NCI-H1930 (cell line): ENCODE results near the gene MAMDC4.
A peak's percentile ranks its signal among the peaks of the same experiment; 100 is the strongest.
"Not testable (repeated sequence)": the region's sequence is repeated elsewhere in the genome, so short reads cannot be mapped to it uniquely, and the experiment has no call there.

Experiments
- DNase-seq, 2 experiments: peaks; one replicate each; lab custom pipeline; 2025; lab: John Stamatoyannopoulos, UW

The MAMDC4 gene

DNA sequence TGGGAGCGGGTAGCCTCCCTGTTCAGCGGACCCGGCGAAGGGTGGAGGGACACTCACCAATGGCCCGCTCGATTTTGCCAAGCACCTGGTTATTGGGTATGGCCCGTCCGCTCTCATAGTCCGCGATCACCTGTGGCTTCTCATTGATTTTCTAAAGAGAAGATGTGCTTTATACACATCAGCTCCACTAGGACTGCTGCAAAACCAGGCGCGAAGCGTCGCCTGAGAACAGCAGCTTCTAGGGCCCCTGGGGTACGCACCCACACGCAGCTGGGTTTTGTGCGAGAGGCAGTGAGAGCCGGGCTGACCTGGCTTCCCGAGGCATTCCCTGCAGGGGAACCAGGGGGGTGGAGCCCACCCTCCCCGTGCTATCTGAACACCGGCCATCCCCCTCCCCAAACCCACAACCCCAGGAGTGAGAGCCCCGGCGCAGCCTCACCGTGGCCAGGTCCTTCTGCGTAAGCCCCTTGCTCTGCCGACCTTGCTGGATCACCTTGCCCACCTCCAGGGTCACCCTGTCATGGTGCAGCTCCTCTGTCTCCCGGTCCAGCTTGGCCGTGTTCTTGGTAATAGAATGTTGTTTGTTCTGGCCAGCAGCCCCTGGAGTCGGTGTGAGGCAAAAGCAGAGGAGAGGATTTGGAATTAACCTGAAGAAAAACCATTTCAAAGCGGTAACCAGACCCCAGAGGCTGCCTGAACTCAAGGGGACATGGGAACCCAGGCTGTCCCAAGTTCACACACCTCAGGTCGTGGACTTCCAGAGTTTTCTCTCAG is 10.9 kb downstream of the MAMDC4 start:
- DNase-seq = no peak

DNA sequence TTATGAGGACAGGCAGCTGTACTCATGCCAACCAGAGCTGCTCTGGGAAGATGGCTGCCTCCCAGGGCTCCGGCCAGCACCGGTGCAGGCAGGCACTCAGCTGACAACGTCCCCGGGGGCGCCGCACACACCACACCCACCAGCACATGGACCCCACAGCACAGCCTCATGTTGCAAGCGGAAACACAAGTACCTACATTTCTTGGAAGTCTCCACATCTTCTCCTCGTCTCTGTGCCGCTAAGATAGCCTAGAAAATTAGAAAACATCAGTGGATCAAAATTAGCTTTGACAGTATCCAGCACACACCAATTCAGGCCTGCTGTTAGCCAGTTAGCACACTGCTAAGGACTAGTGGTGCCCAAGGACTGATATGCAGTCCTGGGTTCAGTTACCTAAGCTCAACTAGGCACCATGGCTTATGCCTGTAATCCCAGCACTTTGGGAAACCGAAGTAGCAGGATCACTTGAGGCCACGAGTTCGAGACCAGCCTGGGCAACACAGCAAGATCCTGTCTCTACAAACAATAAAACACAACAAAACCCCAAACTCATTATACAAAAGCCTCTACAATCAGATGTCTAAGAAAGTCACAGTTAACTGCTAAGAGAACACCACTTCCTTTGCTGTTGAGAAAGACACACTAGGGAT is 11.6 kb downstream of the MAMDC4 start:
- DNase-seq = no peak

DNA sequence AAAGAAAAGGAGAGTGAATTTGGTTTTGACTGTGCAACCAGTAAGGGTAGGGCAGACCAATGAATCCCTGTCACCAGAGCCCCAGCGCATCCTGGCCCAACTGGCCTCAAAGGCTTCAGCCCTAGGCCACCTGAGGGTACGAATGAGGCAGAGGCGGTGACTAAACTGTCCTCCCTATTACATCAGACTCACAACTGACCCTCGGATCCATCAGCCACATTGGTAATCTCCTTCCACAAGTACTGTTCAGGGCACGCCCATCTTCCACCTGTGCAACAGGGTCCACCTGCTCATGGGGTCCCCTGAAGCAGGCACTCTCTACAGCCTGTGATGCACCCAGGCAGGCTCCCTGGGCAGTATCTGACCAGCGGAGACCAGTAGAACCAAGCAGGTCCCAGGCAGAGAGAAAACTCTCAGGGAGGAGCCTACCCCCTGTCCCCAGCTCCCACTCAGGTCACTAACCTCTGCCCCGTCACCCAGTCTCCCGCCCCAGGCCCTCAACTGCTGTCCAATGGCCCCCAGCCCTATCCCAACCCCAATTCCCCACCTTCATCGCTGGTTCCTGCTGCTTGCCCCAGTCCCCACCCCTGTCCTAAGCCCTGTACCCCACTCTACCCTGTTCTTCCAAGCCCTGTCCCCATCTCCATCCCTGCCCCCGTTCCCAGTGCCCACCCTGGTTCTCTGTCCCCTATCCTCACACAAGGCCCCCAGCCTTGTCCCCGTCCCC is 13.1 kb downstream of the MAMDC4 start:
- no peak for DNase-seq

DNA sequence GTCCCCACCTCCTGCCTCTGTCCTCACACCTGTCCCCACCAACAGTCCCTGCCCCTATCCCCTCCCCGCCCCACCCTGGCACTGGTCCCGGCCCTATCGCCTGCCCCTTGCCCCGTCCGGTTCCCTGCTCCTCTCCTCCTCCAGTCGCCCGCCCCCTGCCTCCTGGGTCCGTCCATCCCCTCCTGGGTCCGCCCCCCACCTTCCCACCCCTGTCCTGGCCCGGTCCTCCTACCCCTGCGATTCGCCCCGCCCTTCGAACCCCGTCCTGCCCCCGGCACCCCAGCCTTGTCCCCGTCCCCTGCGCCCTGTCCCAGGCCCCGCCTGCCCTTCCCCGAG is 13.6 kb downstream of the MAMDC4 start:
- no peak for DNase-seq

DNA sequence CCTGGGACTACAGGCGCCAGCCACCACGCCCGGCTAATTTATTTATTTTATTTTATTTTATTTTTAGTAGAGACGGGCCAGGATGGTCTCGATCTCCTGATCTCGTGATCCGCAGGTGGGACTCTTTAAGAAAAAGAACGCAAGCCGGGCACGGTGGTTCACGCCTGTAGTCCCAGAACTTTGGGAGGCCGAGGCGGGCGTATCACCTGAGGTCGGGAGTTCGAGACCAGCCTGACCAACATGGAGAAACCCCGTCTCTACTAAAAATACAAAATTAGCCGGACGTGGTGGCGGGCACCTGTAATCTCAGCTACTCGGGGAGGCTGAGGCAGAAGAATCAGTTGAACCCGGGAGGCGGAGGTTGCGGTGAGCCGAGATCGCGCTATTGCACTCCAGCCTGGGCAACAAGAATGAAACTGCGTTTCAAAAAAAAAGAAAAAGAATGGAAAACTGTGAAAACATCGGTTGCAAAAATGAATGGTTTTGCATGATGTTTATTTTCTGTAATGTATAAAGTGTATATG is 14.8 kb downstream of the MAMDC4 start:
- DNase-seq = not testable (repeated sequence)

DNA sequence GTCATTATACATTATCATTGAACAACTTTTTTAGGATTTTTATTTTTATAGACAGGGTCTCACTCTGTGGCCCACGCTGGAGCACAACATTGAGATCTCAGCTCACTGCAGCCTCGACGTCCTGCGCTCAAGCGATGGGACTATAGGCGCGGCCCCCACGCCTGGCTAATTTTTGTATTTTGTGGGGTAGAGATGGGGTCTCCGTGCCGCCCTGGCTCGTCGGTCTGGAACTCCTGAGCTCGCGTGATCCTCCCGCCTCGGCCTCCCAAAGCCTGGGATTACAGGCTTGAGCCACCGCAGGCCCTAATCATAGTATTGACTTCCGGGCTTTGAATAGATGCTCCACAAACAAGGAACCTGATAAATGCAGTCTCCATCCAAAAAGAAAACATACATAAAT is 15.3 kb downstream of the MAMDC4 start:
- DNase-seq = no peak

DNA sequence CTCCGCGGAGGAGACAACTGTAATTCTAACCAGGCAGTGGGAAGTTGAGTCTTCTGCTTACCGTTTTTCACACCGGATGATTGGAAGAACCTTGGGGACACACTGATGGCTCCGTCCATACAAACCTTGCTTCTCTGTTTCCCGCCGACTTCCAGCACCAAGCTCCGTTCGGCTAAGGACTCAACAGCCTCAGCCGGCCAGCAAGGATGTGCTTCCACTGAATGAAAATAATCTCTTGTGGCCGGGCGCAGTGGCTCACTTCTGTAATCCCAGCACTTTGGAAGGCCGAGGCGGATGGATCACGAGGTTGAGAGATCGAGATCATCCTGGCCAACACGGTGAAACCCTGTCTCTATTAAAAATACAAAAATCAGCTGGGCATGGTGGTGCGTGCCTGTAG is 15.8 kb downstream of the MAMDC4 start:
- no peak for DNase-seq

DNA sequence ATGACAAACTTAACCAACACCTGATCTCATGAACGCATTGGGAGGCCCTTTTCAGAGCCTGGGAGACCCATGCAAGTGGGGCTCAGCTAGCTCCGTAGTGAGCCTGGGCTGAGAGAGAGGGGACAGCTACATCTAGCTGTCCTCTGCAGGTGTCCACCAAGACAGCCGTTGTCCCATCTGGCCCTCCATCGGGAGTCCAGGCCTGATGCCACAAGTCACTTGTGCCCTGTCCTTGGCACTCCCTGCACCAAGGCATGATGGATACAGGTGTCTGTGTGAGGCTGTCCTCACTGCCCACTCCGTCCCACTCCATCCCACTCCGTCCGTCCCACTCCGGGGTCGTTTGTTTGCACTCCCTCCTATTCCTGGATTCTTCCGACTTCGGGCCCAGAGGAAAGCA is 16.5 kb downstream of the MAMDC4 start:
- DNase-seq = no peak

DNA sequence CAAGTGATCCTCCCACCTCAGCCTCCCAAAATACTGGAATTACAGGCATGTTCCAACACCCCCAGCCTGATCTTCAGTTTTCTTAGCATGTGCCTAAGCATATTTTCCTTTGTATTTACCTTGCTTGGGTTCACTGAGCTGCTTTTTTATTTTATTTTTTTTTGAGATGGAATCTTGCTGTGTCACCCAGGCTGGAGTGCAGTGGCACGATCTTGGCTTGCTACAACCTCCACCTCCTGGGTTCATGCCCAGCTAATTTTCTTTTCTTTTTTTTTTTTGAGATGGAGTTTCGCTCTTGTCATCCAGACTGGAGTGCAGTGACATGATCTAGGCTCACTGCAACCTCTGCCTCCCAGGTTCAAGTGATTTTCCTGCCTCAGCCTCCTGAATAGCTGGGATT is 17.5 kb downstream of the MAMDC4 start:
- not testable (repeated sequence) for DNase-seq

DNA sequence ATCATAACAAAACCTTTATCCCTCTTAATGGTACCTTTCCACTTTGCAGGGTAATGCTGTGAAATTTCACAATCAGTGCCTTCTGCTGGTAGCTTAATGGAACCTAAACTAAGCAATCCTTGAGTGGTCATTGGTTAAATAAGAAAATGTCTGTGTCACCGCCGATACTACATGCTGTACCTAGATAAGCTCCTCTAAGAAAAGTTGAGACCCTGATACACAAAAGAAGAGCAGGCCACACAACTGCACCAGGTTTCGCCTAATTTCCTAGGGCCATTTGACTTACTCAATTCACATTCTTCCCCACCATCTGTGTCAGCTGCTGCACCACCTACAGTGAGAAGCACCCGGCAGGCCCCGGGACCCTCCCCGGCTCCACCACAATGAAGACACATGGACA is 23.0 kb downstream of the MAMDC4 start:
- DNase-seq = no peak

DNA sequence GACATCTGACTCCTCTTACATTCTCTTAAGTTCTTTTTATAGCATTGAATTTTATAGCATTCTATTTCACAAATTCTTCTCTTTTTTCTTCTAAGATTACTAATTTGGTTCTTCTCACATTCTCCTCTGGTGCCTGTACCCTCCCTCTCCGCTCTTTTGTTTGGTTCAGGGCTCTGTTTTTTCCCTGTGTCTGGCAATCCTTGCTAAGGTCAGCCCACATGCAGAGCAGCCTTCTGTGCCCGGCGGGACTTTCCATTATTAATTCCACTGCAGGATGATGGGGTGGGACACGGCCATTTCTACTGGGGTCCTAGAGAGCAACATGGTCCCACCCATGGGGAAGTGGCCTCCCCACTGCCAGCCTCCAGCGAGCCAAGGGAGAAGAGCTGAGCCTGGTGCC is 24.3 kb downstream of the MAMDC4 start:
- DNase-seq = no peak

DNA sequence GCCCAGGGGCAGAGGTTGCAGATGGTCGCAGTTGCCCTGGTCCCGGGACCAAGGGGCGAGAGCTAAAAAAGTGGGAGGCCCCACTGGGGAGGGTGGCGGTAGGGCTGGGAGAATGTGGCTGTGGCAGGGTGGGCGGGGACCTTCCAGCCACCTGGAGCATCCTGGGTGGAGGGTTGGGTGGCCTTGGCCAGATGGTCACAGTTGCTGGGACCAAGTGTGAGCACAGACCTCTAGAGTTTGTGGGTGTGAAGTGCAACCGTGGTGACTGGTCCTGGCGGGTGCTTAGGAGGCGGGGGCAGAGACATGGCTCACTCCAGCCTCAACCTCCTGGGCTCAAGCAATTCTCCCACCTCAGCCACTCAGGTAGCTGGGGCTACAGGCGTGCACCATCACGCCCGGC is 28.5 kb downstream of the MAMDC4 start:
- no peak for DNase-seq

DNA sequence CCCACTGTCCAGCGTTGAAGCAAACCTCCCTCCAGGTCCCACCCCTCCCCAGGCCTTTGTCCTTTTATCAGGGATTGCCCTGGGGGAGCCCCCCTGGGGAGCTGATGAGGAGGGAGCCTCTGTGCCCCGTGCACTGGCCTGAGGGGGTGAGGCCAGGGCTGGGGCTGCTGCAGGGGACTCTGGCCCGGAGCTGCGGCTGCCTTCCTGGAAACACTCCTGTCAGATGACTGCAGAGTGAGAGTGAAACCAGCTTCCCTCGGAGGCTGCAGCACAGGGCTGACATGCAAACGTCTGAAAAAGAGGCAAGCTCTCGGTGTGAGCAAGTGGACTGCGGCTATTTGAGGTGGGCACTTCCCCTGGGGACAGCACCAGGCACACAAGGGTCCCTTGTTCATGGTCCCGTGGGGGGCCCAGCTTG is 29.6 kb downstream of the MAMDC4 start:
- no peak for DNase-seq

DNA sequence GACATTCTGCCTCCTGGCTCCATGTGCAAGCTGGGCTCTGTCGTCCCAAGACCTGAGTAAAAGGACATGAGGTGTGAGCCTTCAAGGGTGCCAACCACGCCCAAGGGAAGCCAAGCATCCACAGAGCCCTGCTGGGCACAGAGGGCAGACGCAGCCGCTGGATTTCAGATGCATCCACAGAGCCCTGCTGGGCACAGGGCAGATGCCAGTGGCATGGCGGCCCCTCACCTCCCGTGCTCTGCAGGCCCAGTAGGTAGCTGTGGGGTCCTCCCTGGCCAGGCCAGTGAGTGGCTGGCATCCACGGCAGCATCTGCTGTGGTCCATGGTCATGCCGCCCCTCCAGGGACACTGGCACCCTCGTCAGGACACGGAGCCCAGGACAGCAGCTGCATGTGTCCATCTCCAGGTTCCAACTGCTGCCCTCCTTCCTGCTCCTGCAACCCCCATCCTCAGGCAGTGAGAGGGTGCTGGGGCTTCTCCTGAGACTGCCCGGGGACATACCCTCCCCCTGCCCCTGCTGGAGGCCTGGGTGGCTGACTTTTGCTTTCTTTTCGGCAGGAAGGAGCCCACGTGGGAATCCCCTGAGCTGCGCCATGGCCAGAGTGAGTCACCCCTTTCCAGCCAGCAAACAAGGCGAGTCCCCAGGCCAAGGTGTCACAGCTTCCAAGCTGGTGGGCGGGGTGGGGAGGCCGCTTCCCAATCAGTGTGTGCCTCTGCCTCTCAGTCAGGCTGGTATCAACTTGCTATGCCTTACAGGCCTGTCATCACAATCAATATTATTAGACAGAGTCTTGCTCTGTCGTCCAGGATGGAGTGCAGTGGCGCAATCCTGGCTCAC is 30.2 kb downstream of the MAMDC4 start:
- no peak for DNase-seq

DNA sequence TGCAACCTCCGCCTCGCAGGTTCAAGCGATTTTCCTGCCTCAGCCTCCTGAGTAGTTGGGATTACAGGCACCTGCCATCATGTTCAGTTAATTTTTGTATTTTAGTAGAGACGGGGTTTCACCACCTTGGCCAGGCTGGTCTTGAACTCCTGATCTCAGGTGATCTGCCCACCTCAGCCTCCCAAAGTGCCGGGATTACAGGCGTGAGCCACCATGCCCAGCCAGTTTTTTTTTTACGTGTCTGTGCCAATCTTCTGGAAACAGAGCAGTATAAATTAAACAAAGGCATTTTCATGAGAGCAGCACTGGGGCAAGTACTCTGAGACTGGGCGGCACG is 30.8 kb downstream of the MAMDC4 start:
- DNase-seq = not testable (repeated sequence)

DNA sequence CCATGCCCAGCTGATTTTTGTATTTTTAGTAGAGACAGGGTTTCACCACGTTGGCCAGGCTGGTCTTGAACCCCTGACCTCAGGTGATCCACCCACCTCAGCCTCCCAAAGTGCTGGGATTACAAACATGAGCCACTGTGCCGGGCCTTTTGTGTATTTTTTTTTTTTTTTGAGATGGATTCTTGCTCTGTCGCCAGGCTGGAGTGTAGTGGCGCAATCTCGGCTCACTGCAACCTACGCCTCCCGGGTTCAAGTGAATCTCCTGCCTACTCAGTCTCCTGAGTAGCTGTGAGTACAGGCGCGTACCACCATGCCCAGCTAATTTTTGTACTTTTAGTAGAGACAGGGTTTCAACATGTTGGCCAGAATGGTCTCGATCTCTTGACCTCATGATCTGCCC is 31.5 kb downstream of the MAMDC4 start:
- DNase-seq = not testable (repeated sequence)

DNA sequence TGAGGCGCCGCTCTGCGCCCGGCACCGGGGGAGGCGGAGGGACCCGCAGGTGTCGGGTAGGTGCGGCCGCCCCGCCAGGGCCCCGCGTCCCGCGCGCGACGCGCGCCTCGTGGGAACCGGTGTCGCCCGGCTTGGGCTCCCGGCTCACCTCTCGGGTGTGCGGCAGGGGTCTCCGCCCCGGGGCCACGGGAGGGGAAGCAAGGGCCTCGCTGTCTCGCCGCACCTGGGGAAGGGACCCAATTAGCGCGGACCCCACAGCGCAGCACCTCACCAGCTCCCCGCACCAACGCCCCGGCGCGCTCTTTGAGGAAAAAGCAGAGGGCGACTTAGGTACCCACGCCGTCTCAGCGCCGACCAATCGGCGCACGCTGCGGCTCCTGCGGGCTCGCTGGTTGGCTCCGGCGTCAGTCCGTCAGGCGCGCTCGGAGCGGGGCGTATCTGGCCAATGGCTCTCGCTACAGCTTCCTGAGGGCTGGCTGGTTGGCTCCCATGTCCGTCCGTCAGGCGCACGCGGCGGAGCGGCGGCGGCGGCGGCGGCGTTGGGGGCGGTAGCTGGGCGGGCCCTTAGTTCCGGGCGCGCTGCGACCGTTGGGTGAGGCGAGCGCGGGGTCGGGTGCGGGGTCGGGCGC is 33.9 kb downstream of the MAMDC4 start, which contains the start of gene TRAF2:
TSS of gene TRAF2 (plus strand) at position 567 of the 629 bp plus-strand sequence. CDS start 12,225 bp downstream, outside the sequence.
- DNase-seq = peak; percentile 90 to 98

DNA sequence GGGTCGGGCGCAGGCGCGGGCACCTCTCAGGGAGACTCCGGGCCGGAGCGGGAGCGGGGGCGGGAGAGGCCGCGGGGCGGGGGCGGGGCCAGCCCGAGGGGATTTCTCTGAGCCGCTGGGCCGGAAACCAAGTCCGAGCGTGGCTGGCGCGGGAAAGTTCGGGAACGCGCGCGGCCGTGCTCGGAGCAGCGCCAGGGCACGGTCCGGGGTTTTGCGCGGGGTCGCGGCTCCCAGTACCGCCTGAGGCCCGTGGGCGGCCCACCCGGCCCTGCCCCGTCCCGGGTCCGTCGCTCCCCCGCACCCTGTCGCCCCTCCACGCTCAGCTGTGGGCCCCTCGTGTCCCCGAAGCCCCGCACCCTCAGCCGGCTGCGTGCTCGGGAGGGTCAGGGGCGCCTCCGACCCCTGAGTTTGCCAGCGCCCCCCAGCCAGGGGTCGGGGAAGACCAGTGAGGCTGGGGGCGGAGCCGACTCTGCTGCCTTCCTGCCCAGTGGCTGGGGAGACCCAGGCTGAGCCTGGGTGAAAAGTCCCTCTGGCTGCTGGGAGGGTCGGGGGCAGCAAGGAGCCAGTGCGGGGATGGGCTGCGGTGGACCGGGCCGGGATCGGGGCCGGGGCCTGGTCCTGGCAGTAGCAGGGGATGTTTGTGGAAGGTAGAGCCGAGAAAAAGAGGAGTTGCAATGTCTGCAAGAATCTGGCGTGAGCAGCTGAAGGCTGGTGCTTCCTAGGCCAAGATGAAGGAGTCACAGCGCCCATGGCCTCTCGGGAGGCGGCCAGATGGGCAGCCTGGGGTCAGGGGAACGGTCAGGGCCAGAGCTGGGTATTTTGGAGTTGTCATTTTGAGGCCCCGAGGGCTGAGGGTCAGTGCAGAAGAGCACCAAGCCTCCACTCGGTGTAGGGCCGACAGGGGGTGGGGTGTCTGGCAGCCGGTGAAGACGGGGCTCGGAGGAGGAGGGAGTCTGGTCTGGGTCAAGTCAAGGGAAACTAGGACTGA is 34.8 kb downstream of the MAMDC4 start:
- no peak for DNase-seq

DNA sequence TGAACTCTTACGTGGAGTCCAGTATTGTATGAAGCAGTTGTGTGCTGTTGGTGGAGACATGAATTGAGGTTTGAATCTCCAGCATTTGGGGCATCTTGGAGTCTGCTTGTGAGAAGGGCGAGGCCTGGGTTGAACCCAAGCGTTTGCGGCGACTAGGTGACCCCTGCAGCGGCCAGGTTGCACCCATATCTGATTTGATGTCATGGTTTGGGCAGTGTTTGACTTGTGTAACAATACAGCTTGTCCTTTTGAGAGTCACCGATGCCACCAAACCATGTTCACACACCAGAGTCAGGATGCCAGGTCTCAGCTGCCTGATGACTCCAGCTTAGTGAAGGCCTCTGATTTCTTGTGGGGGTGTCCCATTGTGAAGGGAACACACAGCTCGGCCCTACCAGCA is 36.3 kb downstream of the MAMDC4 start:
- DNase-seq = no peak

DNA sequence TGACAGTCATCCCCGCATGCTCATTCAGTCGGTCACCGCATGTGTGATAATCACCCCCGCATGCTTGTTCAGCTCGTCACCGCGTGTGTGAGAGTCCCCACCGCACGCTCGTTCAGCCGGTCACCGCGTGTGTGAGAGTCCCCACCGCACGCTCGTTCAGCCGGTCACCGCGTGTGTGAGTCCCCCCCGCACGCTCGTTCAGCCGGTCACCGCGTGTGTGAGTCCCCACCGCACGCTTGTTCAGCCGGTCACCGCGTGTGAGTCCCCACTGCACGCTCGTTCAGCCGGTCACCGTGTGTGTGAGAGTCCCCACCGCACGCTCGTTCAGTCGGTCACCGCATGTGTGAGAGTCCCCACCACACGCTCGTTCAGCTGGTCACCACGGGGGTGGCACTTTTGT is 37.7 kb downstream of the MAMDC4 start:
- no peak for DNase-seq
